Spleen (tissue), 11 donors: ENCODE results near the gene TSHZ3. TPM values are rescaled to one million over a fixed set of nuclear protein-coding genes. Genes with fewer than 3 reads are reported as not detected.

Experiments
- DNase-seq: peaks from one replicate; pipeline ENCODE4 v3.0.0-alpha.2; 2020
- H3K27ac ChIP-seq, 8 donors: fragments of 200-600 bp; sonication (generic) in 7 of 8; 1 replicate in 4 of 8; 2 replicates in 4 of 8; pipeline versions ENCODE4 v1.5.0 to v1.8.0; 2016 to 2021; ENCODE audit warnings: inconsistent platforms in 4 of 8, mild to moderate bottlenecking in 4 of 8, moderate library complexity in 1 of 8
- H3K27me3 ChIP-seq, 7 donors: fragments of 200-600 bp; sonication (generic) in 6 of 7; replicated peaks in 1 of 7; 1 replicate in 4 of 7; 2 replicates in 3 of 7; pipeline versions ENCODE4 v1.5.0 to v1.8.0; 2016 to 2021; ENCODE audit warnings: inconsistent platforms in 3 of 7, mild to moderate bottlenecking in 1 of 7
- H3K36me3 ChIP-seq, 6 donors: fragments of 200-600 bp; sonication (generic) in 5 of 6; 1 replicate in 4 of 6; 2 replicates in 2 of 6; pipeline versions ENCODE4 v1.5.0 to v1.8.0; 2016 to 2021; ENCODE audit warnings: inconsistent platforms in 2 of 6
- H3K4me1 ChIP-seq, 6 donors: fragments of 200-600 bp; sonication (generic) in 5 of 6; 1 replicate in 3 of 6; 2 replicates in 3 of 6; pipeline versions ENCODE4 v1.5.0 to v1.8.0; 2016 to 2021; ENCODE audit warnings: inconsistent platforms in 3 of 6
- H3K4me3 ChIP-seq, 8 donors: fragments of 200-600 bp; sonication (generic) in 7 of 8; 1 replicate in 4 of 8; 2 replicates in 4 of 8; pipeline versions ENCODE4 v1.5.0 to v1.8.0; 2016 to 2021; ENCODE audit warnings: inconsistent platforms in 4 of 8, mild to moderate bottlenecking in 4 of 8, moderate library complexity in 2 of 8
- H3K9me3 ChIP-seq, 8 donors: fragments of 200-600 bp; sonication (generic) in 7 of 8; 1 replicate in 4 of 8; 2 replicates in 4 of 8; pipeline versions ENCODE4 v1.5.0 to v1.8.0; 2016 to 2021; ENCODE audit warnings: inconsistent platforms in 4 of 8
- POLR2A ChIP-seq, 3 donors: fragments of 450-650 bp; IDR thresholded peaks; one replicate each; pipeline ENCODE4 v1.5.1; 2017; ENCODE audit warnings: antibody characterized with exemption in 3 of 3, mild to moderate bottlenecking in 1 of 3
- POLR2AphosphoS5 ChIP-seq, 3 donors: sonication (generic); formaldehyde crosslinking; IDR thresholded peaks; one replicate each; pipeline ENCODE4 v1.5.1; 2017; ENCODE audit warnings: antibody characterized with exemption in 3 of 3
- WGBS, 5 donors: extraction: QIAGEN DNeasy Blood & Tissue Kit in 3 of 5; methylation state at CpG; one replicate each; pipeline versions ENCODE4 v1.1.5 to v1.1.7; 2013 to 2018; 5-methylcytosine and 5-hydroxymethylcytosine counted together
- intact Hi-C: fragments of 100-400 bp; cut with DNase I; formaldehyde crosslinking; loops from one replicate; pipeline ENCODE4 v1.15.0; 2023; ENCODE audit warnings: low total_unique reads
- polyA plus RNA-seq, 3 donors: library from polyadenylated mRNA; stranded (reverse); fragments of 200-250 nt; gene quantifications; one replicate each; pipeline ENCODE4 v1.2.1, GENCODE V29; 2013
- total RNA-seq, 7 donors: library from RNA; depleted of rRNA in 3 of 7; stranded (reverse); fragments of >200 nt in 3 of 7; fragmentation: NEBNext Ultra II Directional in 4 of 7; extraction: Animal tissue kit (Norgen Biotek cat#: 25700) in 4 of 7; gene quantifications; one replicate each; pipeline versions ENCODE4 v1.1.0 to v1.2.1, GENCODE V29; 2016 to 2021
- TF ChIP-seq, protein P1 (sequence below), 11 experiments: fragments of 200-600 bp in 7 of 11; fragments of 450-650 bp in 4 of 11; sonication (generic) in 4 of 11; IDR thresholded peaks in 8 of 11; conservative IDR thresholded peaks in 3 of 11; 1 replicate in 7 of 11; 2 replicates in 4 of 11; pipeline versions ENCODE4 v1.4.0 to v1.8.0; 2016 to 2021; ENCODE audit warnings: antibody characterized with exemption in 11 of 11, inconsistent platforms in 4 of 11, mild to moderate bottlenecking in 1 of 11
- donor health status: healthy with polysubstance abuse.
- donor health status: DM: no; HTN: no; CAD: no; lungs with moderate emphysema.
- donor health status: DM: no; HTN: no; CAD: no.
- donor health status: Bipolar disorder and iron deficiency.
- donor health status: healthy.
- donor health status: DM: no; HTN: no; CAD: no.
- donor health status: DM: yes; HTN: yes; CAD: no.

Gene TSHZ3
- total and polyA plus RNA-seq, 10 donors, result 1.2 to 24.6 (median 13.4) TPM

GRCh38 chr19:31307071-31307669 lies 42.1 kb downstream of the TSHZ3 start:
- no peak for DNase-seq
- 92 to 96% (median 93%) methylated on average over 13 of the region's 13 CpGs for WGBS, 5 donors
- Histone ChIP-seq H3K36me3 (no peaks in the 10 kb centered on the region), H3K27me3 (no peaks in the 10 kb centered on the region), H3K4me1 (peaks cover 0 to 32% (median 5%) of the 10 kb centered on the region in 6 donors), H3K4me3 (no peak overlapping the region), H3K9me3 (no peaks in the 10 kb centered on the region), H3K27ac (no peak overlapping the region)
- intact Hi-C loops, result no loop called here
- TF ChIP-seq POLR2A (IDR thresholded peaks at IDR 0.05) (no peak), POLR2AphosphoS5 (IDR thresholded peaks at IDR 0.05) (no peak)
- TF ChIP-seq, protein P1, sequence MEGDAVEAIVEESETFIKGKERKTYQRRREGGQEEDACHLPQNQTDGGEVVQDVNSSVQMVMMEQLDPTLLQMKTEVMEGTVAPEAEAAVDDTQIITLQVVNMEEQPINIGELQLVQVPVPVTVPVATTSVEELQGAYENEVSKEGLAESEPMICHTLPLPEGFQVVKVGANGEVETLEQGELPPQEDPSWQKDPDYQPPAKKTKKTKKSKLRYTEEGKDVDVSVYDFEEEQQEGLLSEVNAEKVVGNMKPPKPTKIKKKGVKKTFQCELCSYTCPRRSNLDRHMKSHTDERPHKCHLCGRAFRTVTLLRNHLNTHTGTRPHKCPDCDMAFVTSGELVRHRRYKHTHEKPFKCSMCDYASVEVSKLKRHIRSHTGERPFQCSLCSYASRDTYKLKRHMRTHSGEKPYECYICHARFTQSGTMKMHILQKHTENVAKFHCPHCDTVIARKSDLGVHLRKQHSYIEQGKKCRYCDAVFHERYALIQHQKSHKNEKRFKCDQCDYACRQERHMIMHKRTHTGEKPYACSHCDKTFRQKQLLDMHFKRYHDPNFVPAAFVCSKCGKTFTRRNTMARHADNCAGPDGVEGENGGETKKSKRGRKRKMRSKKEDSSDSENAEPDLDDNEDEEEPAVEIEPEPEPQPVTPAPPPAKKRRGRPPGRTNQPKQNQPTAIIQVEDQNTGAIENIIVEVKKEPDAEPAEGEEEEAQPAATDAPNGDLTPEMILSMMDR (IDR thresholded peaks at IDR 0.05 in 8 of 11, conservative IDR thresholded peaks at IDR 0.05 in 3 of 11), result no peak

- DNase-seq, result no peak
- Histone ChIP-seq H3K4me3 (no peak overlapping the region), H3K36me3 (no peaks in the 10 kb centered on the region), H3K27ac (no peak overlapping the region), H3K4me1 (peaks cover 0 to 25% (median 5%) of the 10 kb centered on the region in 6 donors), H3K9me3 (no peaks in the 10 kb centered on the region), H3K27me3 (no peaks in the 10 kb centered on the region)
- TF ChIP-seq, protein P1 (IDR thresholded peaks at IDR 0.05 in 8 of 11, conservative IDR thresholded peaks at IDR 0.05 in 3 of 11), result no peak
- TF ChIP-seq POLR2AphosphoS5 (IDR thresholded peaks at IDR 0.05) (no peak), POLR2A (IDR thresholded peaks at IDR 0.05) (no peak)
- intact Hi-C loops, result no loop called here
- WGBS, 5 donors, result 90 to 95% (median 93%) methylated on average over 27 to 28 of the region's 28 CpGs
Observed at GRCh38 chr19:31306006-31306753, 43.1 kb downstream of the TSHZ3 start.

DNA sequence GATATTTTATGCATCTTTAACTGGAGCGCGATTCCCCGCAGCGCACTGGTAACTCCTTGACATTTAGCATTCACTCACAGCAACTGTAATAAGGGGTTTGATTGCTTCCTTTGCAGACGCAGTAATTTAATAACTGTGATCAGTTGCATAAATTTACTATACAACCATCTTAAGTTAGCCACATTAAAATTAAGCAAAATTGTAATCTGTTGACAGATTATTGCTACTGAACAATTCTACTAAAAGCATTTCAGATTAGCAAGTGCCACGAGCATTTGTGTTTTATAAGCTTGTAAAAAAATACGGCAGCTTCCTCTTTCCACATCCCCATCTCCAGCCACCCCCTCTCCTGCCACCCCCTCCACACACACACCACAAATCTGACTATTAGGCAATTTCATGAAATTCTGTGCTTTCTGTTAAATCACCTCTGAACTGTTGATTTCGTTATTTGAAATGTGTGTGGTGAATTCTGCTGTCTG lies 44.4 kb downstream of the TSHZ3 start:
- peaks cover 0 to 17% (median 5%) of the 10 kb centered on the region in 6 donors for H3K4me1 ChIP-seq
- no peak overlapping the region for H3K4me3 ChIP-seq
- DNase-seq, result no peak
- no peaks in the 10 kb centered on the region for H3K27me3 ChIP-seq
- no peaks in the 10 kb centered on the region for H3K9me3 ChIP-seq
- TF ChIP-seq, protein P1 (IDR thresholded peaks at IDR 0.05 in 8 of 11, conservative IDR thresholded peaks at IDR 0.05 in 3 of 11), result no peak
- no peak for TF ChIP-seq POLR2AphosphoS5 (IDR thresholded peaks at IDR 0.05)
- no peak for TF ChIP-seq POLR2A (IDR thresholded peaks at IDR 0.05)
- intact Hi-C loops, result no loop called here
- H3K27ac ChIP-seq, result peak overlapping the region in 1 of 8 donors; percentile 9
- 33 to 51% (median 41%) methylated on average over 8 of the region's 8 CpGs for WGBS, 5 donors
- no peaks in the 10 kb centered on the region for H3K36me3 ChIP-seq

GRCh38 chr19:31303262-31303815 lies 45.9 kb downstream of the TSHZ3 start:
- H3K27ac ChIP-seq, result no peak overlapping the region
- no peaks in the 10 kb centered on the region for H3K36me3 ChIP-seq
- no peaks in the 10 kb centered on the region for H3K9me3 ChIP-seq
- TF ChIP-seq POLR2AphosphoS5 (IDR thresholded peaks at IDR 0.05), result no peak
- no peak for TF ChIP-seq POLR2A (IDR thresholded peaks at IDR 0.05)
- TF ChIP-seq, protein P1 (IDR thresholded peaks at IDR 0.05 in 8 of 11, conservative IDR thresholded peaks at IDR 0.05 in 3 of 11), result no peak
- H3K4me3 ChIP-seq, result no peak overlapping the region
- 89 to 97% (median 96%) methylated on average over 12 to 16 of the region's 16 CpGs for WGBS, 5 donors
- H3K27me3 ChIP-seq, result no peaks in the 10 kb centered on the region
- intact Hi-C loops, result no loop called here
- DNase-seq, result peak; percentile 54
- H3K4me1 ChIP-seq, result peaks cover 0 to 17% (median 5%) of the 10 kb centered on the region in 6 donors
